Caco-2 (cell line): ENCODE data around the gene HSPBP1. TPM values are rescaled to one million over a fixed set of nuclear protein-coding genes. Genes with fewer than 3 reads are reported as not detected.
A peak's percentile ranks its signal among the peaks of the same experiment; 100 is the strongest.

Experiments used
- BruUV-seq: library from RNA; stranded (reverse); fragments of 400-500 nt; replicated peaks from 2 replicates; lab custom pipeline; 2021; lab: Mats Ljungman, UMichigan
- CTCF ChIA-PET: fragments of 300-600 bp; sonication (Branson Sonifier 250); formaldehyde crosslinking; loops from one replicate; lab custom pipeline; 2022; ENCODE audit warnings: antibody characterized with exemption; lab: Charles Lee
- POLR2A ChIA-PET: fragments of 300-600 bp; sonication (Branson Sonifier 250); formaldehyde crosslinking; loops from one replicate; lab custom pipeline; 2022; ENCODE audit warnings: antibody characterized with exemption; lab: Charles Lee
- DNase-seq, 2 experiments: peaks; one replicate each; pipeline versions ENCODE4 v3.0.0 to v3.0.0-alpha.2; 2020 to 2022
- H3K27me3 ChIP-seq: replicated peaks from 2 replicates; pipeline ENCODE4 v1.6.0; 2011; ENCODE audit warnings: low read length; ENCODE audit not compliant: control insufficient read depth, insufficient read depth
- H3K36me3 ChIP-seq: 2 replicates; pipeline ENCODE4 v1.5.1; 2011; ENCODE audit warnings: low read length; ENCODE audit not compliant: control insufficient read depth, insufficient read depth
- H3K4me1 ChIP-seq: fragments of 250-450 bp; sonication (Bioruptor Pico); 2 replicates; pipeline ENCODE4 v1.5.1; 2020; ENCODE audit warnings: mild to moderate bottlenecking
- H3K4me3 ChIP-seq: 2 replicates; pipeline ENCODE4 v1.5.1; 2011; ENCODE audit warnings: low read depth, mild to moderate bottlenecking, control low read depth, low read length
- H3K9me3 ChIP-seq: fragments of 250-450 bp; sonication (Bioruptor Pico); 2 replicates; pipeline ENCODE4 v1.5.1; 2020; ENCODE audit warnings: mild to moderate bottlenecking, moderate library complexity
- H3K27ac Mint-ChIP-seq: one replicate; pipeline ENCODE4 v1.8.0; 2022; ENCODE audit warnings: mixed read lengths; ENCODE audit not compliant: unreplicated experiment
- H3K27me3 Mint-ChIP-seq: one replicate; pipeline ENCODE4 v1.8.0; 2022; ENCODE audit warnings: mixed read lengths; ENCODE audit not compliant: insufficient read depth, unreplicated experiment
- H3K36me3 Mint-ChIP-seq: one replicate; pipeline ENCODE4 v1.8.0; 2022; ENCODE audit warnings: mild to moderate bottlenecking, mixed read lengths; ENCODE audit not compliant: insufficient read depth, unreplicated experiment
- H3K4me1 Mint-ChIP-seq: one replicate; pipeline ENCODE4 v1.8.0; 2022; ENCODE audit warnings: low read depth, mixed read lengths; ENCODE audit not compliant: unreplicated experiment
- H3K4me3 Mint-ChIP-seq: one replicate; pipeline ENCODE4 v1.8.0; 2022; ENCODE audit warnings: mild to moderate bottlenecking, moderate library complexity, mixed read lengths; ENCODE audit not compliant: unreplicated experiment
- H3K9me3 Mint-ChIP-seq: one replicate; pipeline ENCODE4 v1.8.0; 2022; ENCODE audit warnings: mixed read lengths; ENCODE audit not compliant: unreplicated experiment
- CTCF ChIP-seq, 2 experiments: fragments of 200-600 bp in 1 of 2; IDR thresholded peaks; 1 replicate in 1 of 2; 2 replicates in 1 of 2; pipeline versions ENCODE4 v1.5.1 to v1.8.0; 2011 to 2022; ENCODE audit warnings: antibody characterized with exemption in 1 of 2, control low read depth in 1 of 2, inconsistent platforms in 1 of 2, low read depth in 1 of 2, low read length in 1 of 2, mild to moderate bottlenecking in 1 of 2, moderate library complexity in 1 of 2; ENCODE audit not compliant: insufficient read depth in 1 of 2, severe bottlenecking in 1 of 2, unreplicated experiment in 1 of 2
- intact Hi-C: fragments of 100-400 bp; cut with micrococcal nuclease; formaldehyde crosslinking; loops from one replicate; pipeline ENCODE4 v1.10.0; 2022; ENCODE audit not compliant: unreplicated experiment
- total RNA-seq: library from RNA; stranded (reverse); gene quantifications from 2 replicates; pipeline ENCODE4 v1.2.3, GENCODE V29; 2022

Gene HSPBP1
- total RNA-seq, 1 experiment from 2014 or later: 69.6 TPM

GRCh38 chr19:55285229-55285890, 5.5 kb upstream of the HSPBP1 start:
- peak overlapping the region; percentile 16 for H3K4me3 Mint-ChIP-seq
- peak overlapping the region; percentile 56 for H3K27ac Mint-ChIP-seq
- intact Hi-C loops: no loop called here
- no peak for TF ChIP-seq CTCF (IDR thresholded peaks at IDR 0.05; ENCODE audit: insufficient read depth in 1 of 2, low read depth in 1 of 2, low read length in 1 of 2, severe bottlenecking in 1 of 2, unreplicated experiment in 1 of 2)
- ChIA-PET CTCF (no interaction called here), POLR2A (no interaction called here)
- H3K36me3 Mint-ChIP-seq: peaks cover 12% of the 10 kb centered on the region
- Histone ChIP-seq H3K4me3 (peak overlapping the region; percentile 54), H3K27me3 (no peaks in the 10 kb centered on the region), H3K36me3 (no peaks in the 10 kb centered on the region), H3K9me3 (no peaks in the 10 kb centered on the region), H3K4me1 (peaks cover 24% of the 10 kb centered on the region)
- no peak for DNase-seq
- H3K4me1 Mint-ChIP-seq: peaks cover 19% of the 10 kb centered on the region
- BruUV-seq: no TSS peak
- H3K9me3 Mint-ChIP-seq: no peaks in the 10 kb centered on the region
- no peaks in the 10 kb centered on the region for H3K27me3 Mint-ChIP-seq

GRCh38 chr19:55284405-55285058, 4.6 kb upstream of the HSPBP1 start:
- POLR2A ChIA-PET: interaction anchor here (0.6 to 1.0 kb wide), 2 partner anchors 13 to 26 kb away, joined by 4 read pairs; partner anchors contain the start of gene PPP6R1

More at GRCh38 chr19:55284405-55285058, 4.6 kb upstream of the HSPBP1 start:
- DNase-seq: peak; percentile 36 to 62
- no peak for TF ChIP-seq CTCF (IDR thresholded peaks at IDR 0.05; ENCODE audit: insufficient read depth in 1 of 2, low read depth in 1 of 2, low read length in 1 of 2, severe bottlenecking in 1 of 2, unreplicated experiment in 1 of 2)
- H3K36me3 ChIP-seq: no peaks in the 10 kb centered on the region
- Mint-ChIP-seq H3K27me3 (no peaks in the 10 kb centered on the region), H3K27ac (peak overlapping the region; percentile 56), H3K36me3 (peaks cover 15% of the 10 kb centered on the region), H3K4me3 (peak overlapping the region; percentile 16), H3K4me1 (peaks cover 24% of the 10 kb centered on the region), H3K9me3 (no peaks in the 10 kb centered on the region)
- CTCF ChIA-PET: no interaction called here
- H3K27me3 ChIP-seq: no peaks in the 10 kb centered on the region
- H3K4me3 ChIP-seq: peak overlapping the region; percentile 54
- H3K9me3 ChIP-seq: no peaks in the 10 kb centered on the region
- peaks cover 24% of the 10 kb centered on the region for H3K4me1 ChIP-seq
- BruUV-seq: no TSS peak
- intact Hi-C loops: no loop called here
